ENCODE data around the gene SPATA17.

Gene SPATA17

GRCh38 chr1:217871955-217872354, 240.8 kb downstream of the SPATA17 start:
- H3K27ac Mint-ChIP-seq = no peak overlapping the region
- H3K4me1 Mint-ChIP-seq = no peaks in the 10 kb centered on the region
- DNase-seq = no peak
- H3K36me3 Mint-ChIP-seq (ENCODE audit: low read depth) = no peaks in the 10 kb centered on the region
- no peak overlapping the region for H3K4me3 Mint-ChIP-seq
- H3K9me3 Mint-ChIP-seq = no peaks in the 10 kb centered on the region
- no peaks in the 10 kb centered on the region for H3K27me3 Mint-ChIP-seq (ENCODE audit: low read depth, poor library complexity)
- TF ChIP-seq, protein P1, sequence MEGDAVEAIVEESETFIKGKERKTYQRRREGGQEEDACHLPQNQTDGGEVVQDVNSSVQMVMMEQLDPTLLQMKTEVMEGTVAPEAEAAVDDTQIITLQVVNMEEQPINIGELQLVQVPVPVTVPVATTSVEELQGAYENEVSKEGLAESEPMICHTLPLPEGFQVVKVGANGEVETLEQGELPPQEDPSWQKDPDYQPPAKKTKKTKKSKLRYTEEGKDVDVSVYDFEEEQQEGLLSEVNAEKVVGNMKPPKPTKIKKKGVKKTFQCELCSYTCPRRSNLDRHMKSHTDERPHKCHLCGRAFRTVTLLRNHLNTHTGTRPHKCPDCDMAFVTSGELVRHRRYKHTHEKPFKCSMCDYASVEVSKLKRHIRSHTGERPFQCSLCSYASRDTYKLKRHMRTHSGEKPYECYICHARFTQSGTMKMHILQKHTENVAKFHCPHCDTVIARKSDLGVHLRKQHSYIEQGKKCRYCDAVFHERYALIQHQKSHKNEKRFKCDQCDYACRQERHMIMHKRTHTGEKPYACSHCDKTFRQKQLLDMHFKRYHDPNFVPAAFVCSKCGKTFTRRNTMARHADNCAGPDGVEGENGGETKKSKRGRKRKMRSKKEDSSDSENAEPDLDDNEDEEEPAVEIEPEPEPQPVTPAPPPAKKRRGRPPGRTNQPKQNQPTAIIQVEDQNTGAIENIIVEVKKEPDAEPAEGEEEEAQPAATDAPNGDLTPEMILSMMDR (IDR thresholded peaks at IDR 0.05) = no peak

DNA sequence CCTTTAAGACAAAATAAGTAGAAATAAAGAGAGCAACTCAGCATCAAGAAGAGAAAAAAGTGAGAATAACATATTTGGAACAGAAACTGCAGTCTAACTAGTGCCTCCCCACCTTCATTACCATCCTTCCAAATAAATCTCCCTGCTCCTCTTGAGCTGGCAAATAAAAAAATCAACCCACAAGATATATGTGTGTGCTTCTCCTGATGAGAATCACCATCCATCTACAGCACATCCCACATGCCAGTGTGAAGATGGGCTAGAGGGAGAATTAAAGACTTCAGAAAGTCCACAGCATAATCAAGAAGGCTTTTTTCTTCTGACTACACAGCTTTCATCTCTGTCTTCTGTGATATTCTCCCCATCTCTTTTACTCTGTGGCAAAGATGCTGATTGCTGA, 244.1 kb downstream of the SPATA17 start:
- Mint-ChIP-seq H3K4me3 (no peak overlapping the region), H3K27ac (no peak overlapping the region), H3K4me1 (no peaks in the 10 kb centered on the region), H3K36me3 (ENCODE audit: low read depth) (no peaks in the 10 kb centered on the region), H3K27me3 (ENCODE audit: low read depth, poor library complexity) (peaks cover 13% of the 10 kb centered on the region), H3K9me3 (no peaks in the 10 kb centered on the region)
- DNase-seq = no peak
- TF ChIP-seq, protein P1 (IDR thresholded peaks at IDR 0.05) = no peak

DNA sequence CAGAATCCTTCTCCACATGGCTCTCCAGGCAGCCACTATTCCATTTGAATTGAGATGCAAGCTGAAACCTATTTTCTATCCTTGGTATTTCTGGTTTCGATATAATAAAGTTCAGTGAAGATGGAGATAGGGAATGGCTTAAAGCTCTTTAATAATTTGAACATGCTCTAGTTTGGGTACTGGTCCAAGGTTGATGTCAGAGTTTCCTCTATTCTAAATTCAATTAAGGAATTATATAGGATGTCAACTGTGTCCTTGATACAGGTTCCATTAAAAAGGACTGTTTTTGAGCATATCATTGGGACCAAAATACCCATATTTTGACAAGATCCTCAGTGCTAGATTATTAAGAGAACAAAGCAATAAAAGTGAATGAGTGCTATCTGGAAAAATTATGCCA, 245.3 kb downstream of the SPATA17 start:
- Mint-ChIP-seq H3K9me3 (no peaks in the 10 kb centered on the region), H3K27me3 (ENCODE audit: low read depth, poor library complexity) (peaks cover 13% of the 10 kb centered on the region), H3K36me3 (ENCODE audit: low read depth) (no peaks in the 10 kb centered on the region), H3K4me3 (no peak overlapping the region), H3K4me1 (no peaks in the 10 kb centered on the region), H3K27ac (no peak overlapping the region)
- DNase-seq = no peak
- TF ChIP-seq, protein P1 (IDR thresholded peaks at IDR 0.05) = no peak

- Mint-ChIP-seq H3K4me1 (no peaks in the 10 kb centered on the region), H3K9me3 (no peaks in the 10 kb centered on the region), H3K4me3 (no peak overlapping the region), H3K27ac (no peak overlapping the region), H3K27me3 (ENCODE audit: low read depth, poor library complexity) (peaks cover 13% of the 10 kb centered on the region), H3K36me3 (ENCODE audit: low read depth) (no peaks in the 10 kb centered on the region)
- TF ChIP-seq, protein P1 (IDR thresholded peaks at IDR 0.05) = no peak
- DNase-seq = no peak
These were observed 245.8 kb downstream of the SPATA17 start for GRCh38 chr1:217876896-217877295.

- no peak overlapping the region for H3K4me3 Mint-ChIP-seq
These were observed 250.0 kb downstream of the SPATA17 start for GRCh38 chr1:217881131-217881543.

More at GRCh38 chr1:217881131-217881543, 250.0 kb downstream of the SPATA17 start:
- H3K9me3 Mint-ChIP-seq = peaks cover 8% of the 10 kb centered on the region
- no peak for DNase-seq
- TF ChIP-seq, protein P1 (IDR thresholded peaks at IDR 0.05) = no peak
- peaks cover 13% of the 10 kb centered on the region for H3K27me3 Mint-ChIP-seq (ENCODE audit: low read depth, poor library complexity)
- no peak overlapping the region for H3K27ac Mint-ChIP-seq
- no peaks in the 10 kb centered on the region for H3K36me3 Mint-ChIP-seq (ENCODE audit: low read depth)
- no peaks in the 10 kb centered on the region for H3K4me1 Mint-ChIP-seq
